Mesenteric fat pad (tissue), 1 donor: Measurements from ENCODE around the gene TEX11. TPM values are rescaled to one million over a fixed set of nuclear protein-coding genes. Genes with fewer than 3 reads are reported as not detected.
A peak's percentile ranks its signal among the peaks of the same experiment; 100 is the strongest.
"Not testable (repeated sequence)": the region's sequence is repeated elsewhere in the genome, so short reads cannot be mapped to it uniquely, and the experiment has no call there.

Experiments
- DNase-seq: peaks from one replicate; pipeline ENCODE4 v3.0.0-alpha.2; 2020; ENCODE audit warnings: low spot score
- total RNA-seq: library from RNA; stranded (reverse); fragmentation: NEBNext Ultra II Directional; extraction: Animal tissue kit (Norgen Biotek cat#: 25700); gene quantifications from one replicate; pipeline ENCODE4 v1.2.1, GENCODE V29; 2021
- donor health status: DM: yes; HTN: yes; CAD: no.

Gene TEX11
- total RNA-seq, 1 donor from 2014 or later: not detected

GRCh38 chrX:70605352-70605751 is 303.2 kb downstream of the TEX11 start:
- no peak for DNase-seq

- DNase-seq: no peak
Measured at GRCh38 chrX:70592091-70592490, 316.4 kb downstream of the TEX11 start.

DNA sequence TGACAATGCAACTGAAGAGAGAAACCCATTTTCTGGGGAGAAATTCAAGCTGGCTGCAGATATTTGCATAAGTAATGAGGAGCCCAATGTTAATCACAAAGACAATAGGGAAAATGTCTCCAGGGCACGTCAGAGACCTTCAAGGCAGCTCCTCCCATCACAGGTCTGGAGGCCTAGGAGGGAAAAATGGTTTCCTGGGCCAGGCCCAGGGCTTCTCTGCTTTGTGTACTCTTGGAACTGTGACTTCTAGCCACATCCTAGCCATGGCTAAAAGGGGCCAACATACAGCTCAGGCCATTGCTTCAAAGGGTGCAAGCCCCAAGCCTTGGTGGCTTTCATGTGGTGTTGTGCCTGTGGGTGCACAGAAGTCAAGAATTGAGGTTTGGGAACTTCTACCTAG is 321.4 kb downstream of the TEX11 start:
- DNase-seq: not testable (repeated sequence)

- DNase-seq: no peak
Measured at GRCh38 chrX:70577442-70577841, 331.1 kb downstream of the TEX11 start.

- DNase-seq: not testable (repeated sequence)
Measured at GRCh38 chrX:70569922-70570576, 338.5 kb downstream of the TEX11 start.

- DNase-seq: no peak
Measured at GRCh38 chrX:70554948-70555347, 353.6 kb downstream of the TEX11 start.

- DNase-seq: no peak
Measured at GRCh38 chrX:70554523-70554922, 354.0 kb downstream of the TEX11 start.

DNA sequence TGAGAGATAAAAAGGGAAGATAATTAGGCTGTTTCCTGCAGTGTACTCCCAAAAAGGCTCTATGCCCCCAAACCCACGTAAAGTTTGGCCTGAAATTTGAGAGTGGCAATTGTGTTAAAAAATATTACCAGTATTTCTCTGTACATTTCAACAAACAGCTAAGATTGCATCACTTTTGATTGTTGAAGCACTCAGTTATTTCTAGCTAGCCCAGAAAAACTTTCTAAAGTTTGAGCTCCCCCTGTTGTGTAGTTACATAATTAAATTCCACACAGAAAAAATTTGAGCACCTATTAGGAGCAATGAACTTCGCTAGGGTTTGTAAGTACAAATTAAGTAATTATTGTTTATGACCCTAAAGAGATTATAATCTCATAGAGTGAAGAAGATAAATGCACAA is 354.4 kb downstream of the TEX11 start:
- no peak for DNase-seq

- no peak for DNase-seq
Measured at GRCh38 chrX:70553516-70553915, 355.0 kb downstream of the TEX11 start.

DNA sequence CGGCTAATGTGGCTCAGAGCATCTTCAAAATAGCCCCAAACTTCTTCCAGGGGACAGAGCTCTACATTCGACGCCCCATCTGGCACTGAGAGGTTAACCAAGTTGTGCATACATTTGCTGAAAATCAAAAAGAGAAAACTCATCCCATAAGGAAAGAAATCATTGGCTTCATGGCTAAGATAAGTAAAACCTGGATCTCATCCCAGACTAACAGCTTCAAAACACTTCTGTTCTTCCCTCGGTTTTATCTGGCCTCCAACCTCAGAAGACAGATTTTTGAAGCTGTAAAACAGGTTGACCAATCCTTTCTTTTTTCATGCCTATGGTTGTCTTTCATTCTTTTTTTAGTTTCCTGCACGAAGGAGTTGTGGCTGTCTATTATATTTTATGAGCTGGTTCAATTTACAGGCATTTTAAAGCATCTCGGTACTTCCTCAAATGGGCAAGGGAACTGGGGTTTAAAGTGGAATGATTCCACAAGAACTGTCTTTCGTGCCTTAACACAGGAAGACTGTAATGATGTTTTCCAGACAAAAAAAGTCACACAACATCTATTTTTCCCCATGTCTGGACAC is 356.3 kb downstream of the TEX11 start:
- no peak for DNase-seq

GRCh38 chrX:70549429-70549828 is 359.1 kb downstream of the TEX11 start:
- DNase-seq: no peak

GRCh38 chrX:70535198-70535597 is 373.3 kb downstream of the TEX11 start:
- DNase-seq: no peak

GRCh38 chrX:70527610-70528345 is 380.7 kb downstream of the TEX11 start:
- no peak for DNase-seq

- DNase-seq: no peak
Measured at GRCh38 chrX:70527053-70527452, 381.5 kb downstream of the TEX11 start.

DNA sequence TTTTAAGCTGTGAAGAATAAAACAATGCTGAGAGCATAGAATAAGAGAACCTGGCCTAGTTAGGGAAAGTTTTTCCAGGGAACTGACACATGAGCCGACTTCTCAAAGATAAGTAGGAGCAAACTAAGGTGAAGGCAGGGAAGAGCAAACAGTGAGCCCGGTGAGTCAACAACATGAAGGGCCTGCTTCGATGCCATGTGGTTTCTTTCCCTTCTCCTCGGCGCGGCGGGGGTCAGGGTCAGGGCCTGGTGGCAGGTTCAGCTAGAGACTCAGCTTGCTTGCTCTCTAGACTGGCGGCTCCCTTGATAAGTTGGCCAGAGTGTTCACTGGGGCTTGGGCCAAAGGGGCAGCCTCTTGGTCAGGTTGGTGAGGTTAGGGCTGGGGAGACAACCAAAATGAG is 382.8 kb downstream of the TEX11 start:
- DNase-seq: no peak

- not testable (repeated sequence) for DNase-seq
Measured at GRCh38 chrX:70515692-70516091, 392.8 kb downstream of the TEX11 start.

GRCh38 chrX:70515270-70515669 is 393.2 kb downstream of the TEX11 start:
- not testable (repeated sequence) for DNase-seq

- DNase-seq: no peak
Measured at GRCh38 chrX:70509078-70509477, 399.4 kb downstream of the TEX11 start.

DNA sequence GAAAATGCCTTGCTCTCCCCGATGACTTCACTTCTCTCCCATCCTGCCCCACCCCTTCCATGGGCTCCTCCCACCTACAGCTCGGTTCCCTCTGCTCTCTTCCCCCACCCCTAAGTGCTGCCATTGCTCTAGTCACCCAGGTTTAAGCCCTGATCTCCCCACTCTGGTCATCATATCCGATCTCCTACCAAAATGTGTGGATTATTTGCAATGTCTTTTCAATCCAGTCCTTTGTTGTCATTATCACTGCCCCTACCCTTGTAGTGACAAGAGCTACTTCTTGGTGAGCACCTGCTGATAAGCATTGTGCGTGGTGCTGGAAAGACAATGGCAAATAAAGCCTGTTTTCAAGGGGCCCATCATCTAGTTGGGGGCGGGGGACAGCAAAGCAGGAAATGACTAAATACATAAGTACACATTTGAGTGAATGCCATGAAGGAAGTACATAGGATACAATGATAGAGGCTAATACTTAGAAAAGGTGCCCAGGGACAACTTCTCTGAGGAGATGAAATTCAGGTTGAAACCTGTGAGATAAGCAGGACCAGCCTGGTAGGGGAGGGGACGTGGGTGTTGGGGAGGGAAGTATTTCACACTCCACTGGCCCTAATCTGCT is 400.1 kb downstream of the TEX11 start:
- no peak for DNase-seq

- DNase-seq: no peak
Measured at GRCh38 chrX:70505451-70505841, 403.1 kb downstream of the TEX11 start.

- peak; percentile 28 for DNase-seq
Measured at GRCh38 chrX:70504772-70505450, 403.6 kb downstream of the TEX11 start.

DNA sequence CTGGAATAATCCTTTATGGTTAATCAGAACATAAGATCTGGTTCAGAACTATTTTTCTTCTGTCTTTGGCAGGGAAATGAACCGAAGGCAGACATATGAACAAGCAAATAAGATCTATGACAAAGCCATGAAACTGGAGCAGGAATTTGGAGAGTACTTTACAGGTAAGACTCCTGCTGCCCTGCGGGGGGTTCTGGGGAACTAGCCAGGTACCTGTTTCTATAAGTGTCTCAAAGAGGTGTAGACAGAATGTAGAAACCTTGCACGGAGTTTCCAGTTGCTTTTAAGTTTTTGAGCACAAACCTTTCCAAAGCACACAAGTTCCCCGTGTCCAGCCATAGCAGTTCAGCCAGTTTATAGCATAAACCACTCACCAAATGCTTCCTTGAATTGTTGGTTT is 407.7 kb downstream of the TEX11 start:
- DNase-seq: no peak
